ENCODE data around the gene MYO5A.

DNA sequence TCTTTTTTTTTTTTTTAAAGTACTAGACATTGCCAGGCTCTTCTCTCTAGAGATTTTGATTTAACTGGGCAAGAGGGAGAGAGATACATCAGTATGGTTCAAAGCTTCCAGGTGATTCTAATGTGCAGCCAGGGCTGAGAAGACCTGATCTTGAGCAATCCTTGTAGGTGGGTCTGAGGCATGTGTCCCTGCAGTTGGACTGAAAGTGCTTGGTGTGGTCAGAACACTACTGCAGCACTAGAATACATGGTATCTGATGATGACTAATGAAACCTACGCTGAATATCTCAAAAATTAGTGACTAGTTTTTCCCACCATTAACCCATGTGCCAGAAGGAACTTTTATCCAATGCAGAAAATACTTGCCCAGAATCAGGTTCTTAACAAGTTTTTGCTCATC lies 198.7 kb downstream of the MYO5A start:
- TF ChIP-seq, protein P1, sequence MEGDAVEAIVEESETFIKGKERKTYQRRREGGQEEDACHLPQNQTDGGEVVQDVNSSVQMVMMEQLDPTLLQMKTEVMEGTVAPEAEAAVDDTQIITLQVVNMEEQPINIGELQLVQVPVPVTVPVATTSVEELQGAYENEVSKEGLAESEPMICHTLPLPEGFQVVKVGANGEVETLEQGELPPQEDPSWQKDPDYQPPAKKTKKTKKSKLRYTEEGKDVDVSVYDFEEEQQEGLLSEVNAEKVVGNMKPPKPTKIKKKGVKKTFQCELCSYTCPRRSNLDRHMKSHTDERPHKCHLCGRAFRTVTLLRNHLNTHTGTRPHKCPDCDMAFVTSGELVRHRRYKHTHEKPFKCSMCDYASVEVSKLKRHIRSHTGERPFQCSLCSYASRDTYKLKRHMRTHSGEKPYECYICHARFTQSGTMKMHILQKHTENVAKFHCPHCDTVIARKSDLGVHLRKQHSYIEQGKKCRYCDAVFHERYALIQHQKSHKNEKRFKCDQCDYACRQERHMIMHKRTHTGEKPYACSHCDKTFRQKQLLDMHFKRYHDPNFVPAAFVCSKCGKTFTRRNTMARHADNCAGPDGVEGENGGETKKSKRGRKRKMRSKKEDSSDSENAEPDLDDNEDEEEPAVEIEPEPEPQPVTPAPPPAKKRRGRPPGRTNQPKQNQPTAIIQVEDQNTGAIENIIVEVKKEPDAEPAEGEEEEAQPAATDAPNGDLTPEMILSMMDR (IDR thresholded peaks at IDR 0.05; ENCODE audit: low read length) = no peak
- TF ChIP-seq EZH2phosphoT487 (IDR thresholded peaks at IDR 0.05; ENCODE audit: low read length) = no peak
- TF ChIP-seq EZH2 (optimal IDR thresholded peaks at IDR 0.05; ENCODE audit: low read depth, low read length) = no peak

All from MM.1S (cell line).